Activated naive CD8-positive, alpha-beta T cell treated with anti-CD3 and anti-CD28 coated beads, Interleukin-2, amount 10 ng/mL, durations not matched to agents 7 days and 5 days (primary cell): ENCODE results near the gene C1orf226. TPM values are rescaled to one million over a fixed set of nuclear protein-coding genes. Genes with fewer than 3 reads are reported as not detected.

ENCODE experiments used
- ATAC-seq: fragments of 150-1000 bp; cut with Tn5 transposase; one replicate; pipeline ENCODE4 v1.10.0; 2021; ENCODE audit warnings: low read depth, moderate library complexity
- POLR2A ChIA-PET: fragments of 350-600 bp; sonication (Branson Sonifier 250); formaldehyde crosslinking; loops from one replicate; lab custom pipeline; 2021; ENCODE audit warnings: antibody characterized with exemption; lab: Charles Lee
- DNase-seq: peaks from one replicate; pipeline ENCODE4 v3.0.0; 2021
- H3K27ac Mint-ChIP-seq: one replicate; pipeline ENCODE4 v1.8.0; 2022; ENCODE audit warnings: mild to moderate bottlenecking, mixed read lengths
- H3K27me3 Mint-ChIP-seq: one replicate; pipeline ENCODE4 v1.8.0; 2022; ENCODE audit warnings: mild to moderate bottlenecking, moderate library complexity, mixed read lengths
- H3K36me3 Mint-ChIP-seq: one replicate; pipeline ENCODE4 v1.8.0; 2021; ENCODE audit warnings: mild to moderate bottlenecking, mixed read lengths
- H3K4me1 Mint-ChIP-seq: one replicate; pipeline ENCODE4 v1.8.0; 2021; ENCODE audit warnings: mixed read lengths
- H3K4me3 Mint-ChIP-seq: one replicate; pipeline ENCODE4 v1.8.0; 2022; ENCODE audit warnings: mild to moderate bottlenecking, moderate library complexity, mixed read lengths
- H3K9me3 Mint-ChIP-seq: one replicate; pipeline ENCODE4 v1.8.0; 2021; ENCODE audit warnings: mixed read lengths
- total RNA-seq, 2 experiments: library from RNA; stranded (reverse); gene quantifications; one replicate each; pipeline ENCODE4 v1.2.3, GENCODE V29; 2021

C1orf226 gene
- total RNA-seq, 2 experiments from 2014 or later, result 0.06 TPM; not detected in 1

- Mint-ChIP-seq H3K4me1 (no peaks in the 10 kb centered on the region), H3K36me3 (no peaks in the 10 kb centered on the region), H3K27ac (no peak overlapping the region), H3K4me3 (no peak overlapping the region), H3K9me3 (no peaks in the 10 kb centered on the region), H3K27me3 (peaks cover 8% of the 10 kb centered on the region)
- POLR2A ChIA-PET, result no interaction called here
- DNase-seq (no peak), ATAC-seq (no peak)
Measured at GRCh38 chr1:162358928-162359327, 22.6 kb upstream of the C1orf226 start.

GRCh38 chr1:162359523-162360236 lies 21.8 kb upstream of the C1orf226 start:
- no peak overlapping the region for H3K27ac Mint-ChIP-seq
- no peak for ATAC-seq
- DNase-seq, result no peak
- H3K4me1 Mint-ChIP-seq, result no peaks in the 10 kb centered on the region
- H3K36me3 Mint-ChIP-seq, result no peaks in the 10 kb centered on the region
- POLR2A ChIA-PET, result no interaction called here
- no peaks in the 10 kb centered on the region for H3K9me3 Mint-ChIP-seq
- H3K27me3 Mint-ChIP-seq, result peaks cover 8% of the 10 kb centered on the region
- no peak overlapping the region for H3K4me3 Mint-ChIP-seq

- DNase-seq, result no peak
- no peak overlapping the region for H3K4me3 Mint-ChIP-seq
- H3K4me1 Mint-ChIP-seq, result no peaks in the 10 kb centered on the region
- no peaks in the 10 kb centered on the region for H3K36me3 Mint-ChIP-seq
- POLR2A ChIA-PET, result no interaction called here
- ATAC-seq, result no peak
- no peaks in the 10 kb centered on the region for H3K9me3 Mint-ChIP-seq
- peaks cover 8% of the 10 kb centered on the region for H3K27me3 Mint-ChIP-seq
- no peak overlapping the region for H3K27ac Mint-ChIP-seq
Measured at GRCh38 chr1:162360237-162360873, 21.2 kb upstream of the C1orf226 start.

GRCh38 chr1:162360874-162361260 lies 20.7 kb upstream of the C1orf226 start:
- no peaks in the 10 kb centered on the region for H3K4me1 Mint-ChIP-seq
- no peak overlapping the region for H3K27ac Mint-ChIP-seq
- no peaks in the 10 kb centered on the region for H3K9me3 Mint-ChIP-seq
- POLR2A ChIA-PET, result no interaction called here
- ATAC-seq, result no peak
- no peak overlapping the region for H3K4me3 Mint-ChIP-seq
- H3K36me3 Mint-ChIP-seq, result no peaks in the 10 kb centered on the region
- H3K27me3 Mint-ChIP-seq, result peaks cover 8% of the 10 kb centered on the region
- DNase-seq, result no peak

DNA sequence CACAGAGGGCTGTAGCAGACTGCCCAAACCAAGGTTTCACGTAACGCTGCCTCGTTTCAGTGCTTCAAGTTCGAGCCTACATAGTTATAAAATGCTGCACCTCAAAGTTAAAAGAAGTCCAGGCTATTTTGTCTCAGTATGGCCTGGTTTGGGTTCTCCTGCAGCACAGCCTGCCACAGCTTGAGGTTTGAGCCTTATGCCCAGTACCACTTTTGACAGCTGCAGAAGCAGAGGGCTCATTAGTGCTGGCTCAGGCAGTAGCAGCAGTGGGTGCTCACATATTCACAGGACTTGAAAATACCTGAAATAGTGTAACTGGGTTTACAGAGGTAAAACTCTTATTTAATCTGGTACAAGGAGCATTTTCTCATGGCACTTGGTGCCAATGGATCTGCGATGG lies 20.2 kb upstream of the C1orf226 start:
- H3K27ac Mint-ChIP-seq, result no peak overlapping the region
- H3K4me1 Mint-ChIP-seq, result no peaks in the 10 kb centered on the region
- no peaks in the 10 kb centered on the region for H3K9me3 Mint-ChIP-seq
- POLR2A ChIA-PET, result no interaction called here
- no peaks in the 10 kb centered on the region for H3K36me3 Mint-ChIP-seq
- H3K4me3 Mint-ChIP-seq, result no peak overlapping the region
- DNase-seq (no peak), ATAC-seq (no peak)
- H3K27me3 Mint-ChIP-seq, result peaks cover 8% of the 10 kb centered on the region

- POLR2A ChIA-PET, result no interaction called here
- Mint-ChIP-seq H3K4me3 (no peak overlapping the region), H3K27me3 (peaks cover 8% of the 10 kb centered on the region), H3K27ac (no peak overlapping the region), H3K9me3 (no peaks in the 10 kb centered on the region), H3K4me1 (no peaks in the 10 kb centered on the region), H3K36me3 (no peaks in the 10 kb centered on the region)
- DNase-seq, result no peak
- no peak for ATAC-seq
Measured at GRCh38 chr1:162363823-162364222, 17.7 kb upstream of the C1orf226 start.

DNA sequence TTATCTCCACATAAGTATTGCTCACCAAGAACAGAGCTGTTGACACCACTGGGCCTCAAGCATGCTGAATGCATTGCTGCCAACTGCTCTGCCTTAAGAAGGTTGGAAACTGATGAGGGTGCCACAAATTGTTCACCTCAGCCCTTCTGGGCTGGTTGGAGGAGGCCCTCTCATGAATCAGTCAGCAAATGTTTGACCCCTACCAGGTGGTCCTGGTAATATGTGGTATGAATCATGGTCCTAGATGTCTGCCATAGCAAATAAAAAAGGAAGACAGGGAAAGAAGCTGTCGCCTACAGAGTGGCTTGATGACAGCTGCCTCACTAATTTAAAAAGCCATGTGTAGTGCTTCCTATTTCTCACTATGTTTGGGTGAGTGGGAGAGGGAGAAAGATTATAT lies 17.0 kb upstream of the C1orf226 start:
- no peak overlapping the region for H3K4me3 Mint-ChIP-seq
- no peaks in the 10 kb centered on the region for H3K9me3 Mint-ChIP-seq
- POLR2A ChIA-PET, result no interaction called here
- H3K27me3 Mint-ChIP-seq, result peaks cover 8% of the 10 kb centered on the region
- H3K27ac Mint-ChIP-seq, result no peak overlapping the region
- no peaks in the 10 kb centered on the region for H3K36me3 Mint-ChIP-seq
- H3K4me1 Mint-ChIP-seq, result no peaks in the 10 kb centered on the region
- no peak for DNase-seq
- no peak for ATAC-seq

DNA sequence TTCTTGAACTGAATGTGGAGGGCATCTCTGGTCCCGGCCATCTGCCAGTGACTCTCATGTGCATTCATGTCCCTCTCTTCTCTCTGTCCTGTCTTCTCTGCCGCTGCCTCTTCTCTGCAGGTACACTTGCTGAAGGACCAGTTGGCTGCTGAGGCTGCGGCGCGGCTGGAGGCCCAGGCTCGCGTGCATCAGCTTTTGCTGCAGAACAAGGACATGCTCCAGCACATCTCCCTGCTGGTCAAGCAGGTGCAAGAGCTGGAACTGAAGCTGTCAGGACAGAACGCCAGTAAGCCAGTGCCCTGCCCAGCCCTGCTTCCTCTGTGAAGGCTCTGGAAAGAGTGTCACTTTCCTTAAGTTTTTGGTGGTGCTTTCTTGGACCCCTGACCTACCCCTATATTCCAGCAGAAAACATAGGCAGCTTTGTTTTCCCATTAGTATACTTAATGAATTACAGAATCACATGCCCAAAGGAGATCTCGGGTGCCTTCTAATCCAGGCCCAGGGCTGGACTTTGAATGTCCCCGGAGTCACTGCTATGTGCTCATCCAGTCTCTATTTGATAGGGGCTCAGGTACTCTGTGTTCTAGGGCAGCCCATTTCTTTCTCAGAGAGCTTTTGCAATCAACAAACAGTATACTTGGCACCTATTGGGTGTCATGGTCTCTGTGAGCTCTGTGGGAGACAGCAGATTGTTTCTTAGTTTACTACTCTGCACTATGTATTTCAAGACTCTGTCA lies 16.1 kb upstream of the C1orf226 start:
- no peak overlapping the region for H3K27ac Mint-ChIP-seq
- ATAC-seq, result no peak
- H3K4me3 Mint-ChIP-seq, result no peak overlapping the region
- H3K4me1 Mint-ChIP-seq, result no peaks in the 10 kb centered on the region
- no peaks in the 10 kb centered on the region for H3K9me3 Mint-ChIP-seq
- DNase-seq, result no peak
- H3K27me3 Mint-ChIP-seq, result peaks cover 8% of the 10 kb centered on the region
- POLR2A ChIA-PET, result no interaction called here
- H3K36me3 Mint-ChIP-seq, result no peaks in the 10 kb centered on the region

DNA sequence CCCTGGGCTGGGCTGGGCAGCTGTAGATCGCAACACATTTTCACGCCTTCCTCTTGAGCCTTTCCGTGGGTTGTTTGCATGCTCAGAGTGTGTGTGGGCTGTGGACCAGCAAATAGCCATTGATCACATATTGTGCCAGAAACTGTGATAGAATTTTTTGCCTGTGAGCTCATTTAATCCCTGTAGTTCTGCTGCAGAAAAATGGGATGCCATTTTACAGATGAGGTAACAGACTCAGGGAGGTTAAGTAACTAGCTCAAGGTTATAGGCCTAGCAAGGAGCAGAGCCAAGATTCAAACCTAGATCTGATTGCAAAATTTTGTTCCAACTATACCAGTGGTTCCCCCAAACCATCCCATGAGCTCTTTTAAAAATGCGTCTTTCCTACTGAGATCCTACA lies 15.4 kb upstream of the C1orf226 start:
- H3K36me3 Mint-ChIP-seq, result no peaks in the 10 kb centered on the region
- ATAC-seq (no peak), DNase-seq (no peak)
- POLR2A ChIA-PET, result no interaction called here
- H3K27me3 Mint-ChIP-seq, result peaks cover 8% of the 10 kb centered on the region
- H3K27ac Mint-ChIP-seq, result no peak overlapping the region
- H3K4me1 Mint-ChIP-seq, result no peaks in the 10 kb centered on the region
- no peak overlapping the region for H3K4me3 Mint-ChIP-seq
- no peaks in the 10 kb centered on the region for H3K9me3 Mint-ChIP-seq

- Mint-ChIP-seq H3K9me3 (no peaks in the 10 kb centered on the region), H3K27me3 (peaks cover 8% of the 10 kb centered on the region), H3K4me1 (no peaks in the 10 kb centered on the region), H3K4me3 (no peak overlapping the region), H3K27ac (no peak overlapping the region), H3K36me3 (no peaks in the 10 kb centered on the region)
- ATAC-seq (no peak), DNase-seq (no peak)
- POLR2A ChIA-PET, result no interaction called here
Measured at GRCh38 chr1:162366671-162367070, 14.9 kb upstream of the C1orf226 start.

DNA sequence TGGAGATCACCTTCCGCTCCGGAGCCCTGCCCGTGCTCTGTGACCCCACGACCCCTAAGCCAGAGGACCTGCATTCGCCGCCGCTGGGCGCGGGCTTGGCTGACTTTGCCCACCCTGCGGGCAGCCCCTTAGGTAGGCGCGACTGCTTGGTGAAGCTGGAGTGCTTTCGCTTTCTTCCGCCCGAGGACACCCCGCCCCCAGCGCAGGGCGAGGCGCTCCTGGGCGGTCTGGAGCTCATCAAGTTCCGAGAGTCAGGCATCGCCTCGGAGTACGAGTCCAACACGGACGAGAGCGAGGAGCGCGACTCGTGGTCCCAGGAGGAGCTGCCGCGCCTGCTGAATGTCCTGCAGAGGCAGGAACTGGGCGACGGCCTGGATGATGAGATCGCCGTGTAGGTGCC lies 14.5 kb upstream of the C1orf226 start:
- POLR2A ChIA-PET, result no interaction called here
- Mint-ChIP-seq H3K27ac (no peak overlapping the region), H3K9me3 (no peaks in the 10 kb centered on the region), H3K36me3 (no peaks in the 10 kb centered on the region), H3K4me3 (no peak overlapping the region), H3K4me1 (no peaks in the 10 kb centered on the region), H3K27me3 (peaks cover 7% of the 10 kb centered on the region)
- ATAC-seq, result no peak
- no peak for DNase-seq

DNA sequence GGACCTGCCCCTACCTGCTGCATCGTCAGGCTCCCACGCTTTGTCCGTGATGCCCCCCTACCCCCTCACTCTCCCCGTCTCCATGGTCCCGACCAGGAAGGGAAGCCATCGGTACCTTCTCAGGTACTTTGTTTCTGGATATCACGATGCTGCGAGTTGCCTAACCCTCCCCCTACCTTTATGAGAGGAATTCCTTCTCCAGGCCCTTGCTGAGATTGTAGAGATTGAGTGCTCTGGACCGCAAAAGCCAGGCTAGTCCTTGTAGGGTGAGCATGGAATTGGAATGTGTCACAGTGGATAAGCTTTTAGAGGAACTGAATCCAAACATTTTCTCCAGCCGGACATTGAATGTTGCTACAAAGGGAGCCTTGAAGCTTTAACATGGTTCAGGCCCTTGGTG lies 13.8 kb upstream of the C1orf226 start:
- no peaks in the 10 kb centered on the region for H3K36me3 Mint-ChIP-seq
- DNase-seq (no peak), ATAC-seq (no peak)
- no peak overlapping the region for H3K27ac Mint-ChIP-seq
- POLR2A ChIA-PET, result no interaction called here
- no peak overlapping the region for H3K4me3 Mint-ChIP-seq
- no peaks in the 10 kb centered on the region for H3K9me3 Mint-ChIP-seq
- H3K4me1 Mint-ChIP-seq, result no peaks in the 10 kb centered on the region
- H3K27me3 Mint-ChIP-seq, result peaks cover 3% of the 10 kb centered on the region

- no peak overlapping the region for H3K27ac Mint-ChIP-seq
- no peaks in the 10 kb centered on the region for H3K27me3 Mint-ChIP-seq
- no peak overlapping the region for H3K4me3 Mint-ChIP-seq
- H3K9me3 Mint-ChIP-seq, result no peaks in the 10 kb centered on the region
- no peak for DNase-seq
- no peaks in the 10 kb centered on the region for H3K36me3 Mint-ChIP-seq
- POLR2A ChIA-PET, result no interaction called here
- no peak for ATAC-seq
- no peaks in the 10 kb centered on the region for H3K4me1 Mint-ChIP-seq
Measured at GRCh38 chr1:162368451-162368850, 13.1 kb upstream of the C1orf226 start.

DNA sequence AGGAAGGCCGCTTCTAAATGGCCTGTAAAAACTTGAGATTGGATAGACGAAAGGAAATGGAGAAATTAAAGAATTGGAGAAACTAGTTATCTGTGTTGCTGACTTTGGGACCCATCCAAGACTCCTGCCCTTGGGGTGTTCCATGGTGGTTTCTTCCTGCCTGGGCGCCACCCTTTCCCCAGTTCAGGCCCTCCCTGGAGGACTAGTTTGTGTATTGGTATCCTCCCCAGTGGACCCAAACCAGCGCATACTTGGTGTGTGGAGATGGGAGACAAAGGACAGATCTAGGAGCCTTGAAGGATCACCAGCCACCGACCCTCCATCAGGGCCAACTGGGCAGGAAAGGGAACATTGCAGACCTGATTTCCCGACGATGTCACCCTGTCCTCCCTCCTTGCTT lies 12.0 kb upstream of the C1orf226 start:
- H3K36me3 Mint-ChIP-seq, result no peaks in the 10 kb centered on the region
- ATAC-seq (no peak), DNase-seq (no peak)
- no peaks in the 10 kb centered on the region for H3K4me1 Mint-ChIP-seq
- no peaks in the 10 kb centered on the region for H3K9me3 Mint-ChIP-seq
- no peaks in the 10 kb centered on the region for H3K27me3 Mint-ChIP-seq
- POLR2A ChIA-PET, result no interaction called here
- no peak overlapping the region for H3K27ac Mint-ChIP-seq
- H3K4me3 Mint-ChIP-seq, result no peak overlapping the region
